Karpas-422 (cell line): ENCODE results near the gene TRERF1. TPM values are rescaled to one million over a fixed set of nuclear protein-coding genes. Genes with fewer than 3 reads are reported as not detected.
A peak's percentile ranks its signal among the peaks of the same experiment; 100 is the strongest.

Experiments used
- DNase-seq: peaks from one replicate; pipeline ENCODE4 v3.0.0-alpha.2; 2015
- H2AFZ ChIP-seq: fragments of 200-600 bp; sonication (generic); 2 replicates; pipeline ENCODE4 v1.6.1; 2014; ENCODE audit warnings: antibody characterized with exemption, low read length, mixed read lengths
- H3K27ac ChIP-seq: fragments of 200-600 bp; sonication (generic); 2 replicates; pipeline ENCODE4 v1.5.1; 2014; ENCODE audit warnings: mild to moderate bottlenecking, low read length, moderate library complexity
- H3K27me3 ChIP-seq: fragments of 200-600 bp; sonication (generic); 2 replicates; pipeline ENCODE4 v1.6.1; 2014; ENCODE audit warnings: low read length, mixed read lengths
- H3K36me3 ChIP-seq: fragments of 200-600 bp; sonication (generic); 2 replicates; pipeline ENCODE4 v1.6.1; 2014; ENCODE audit warnings: low read length, mixed read lengths; ENCODE audit not compliant: insufficient read depth
- H3K4me1 ChIP-seq: fragments of 200-600 bp; sonication (generic); 2 replicates; pipeline ENCODE4 v1.6.1; 2014; ENCODE audit warnings: mild to moderate bottlenecking, low read length, mixed read lengths
- H3K4me2 ChIP-seq: fragments of 200-600 bp; sonication (generic); 2 replicates; pipeline ENCODE4 v1.6.1; 2014; ENCODE audit warnings: low read length, low read depth, mild to moderate bottlenecking; ENCODE audit not compliant: poor library complexity, severe bottlenecking
- H3K4me3 ChIP-seq: fragments of 200-600 bp; sonication (generic); 2 replicates; pipeline ENCODE4 v1.5.1; 2014; ENCODE audit warnings: mild to moderate bottlenecking, antibody characterized with exemption, low read length, mixed read lengths
- H3K79me2 ChIP-seq: fragments of 200-600 bp; sonication (generic); 2 replicates; pipeline ENCODE4 v1.6.1; 2014; ENCODE audit warnings: mild to moderate bottlenecking, low read length, mixed read lengths
- H3K9ac ChIP-seq: fragments of 200-600 bp; sonication (generic); 2 replicates; pipeline ENCODE4 v1.6.0; 2014; ENCODE audit warnings: low read length
- H3K9me2 ChIP-seq: fragments of 200-600 bp; sonication (generic), shearing (Covaris generic); replicated peaks from 2 replicates; pipeline ENCODE4 v1.6.0; 2014; ENCODE audit warnings: mild to moderate bottlenecking, low read length, moderate library complexity; ENCODE audit not compliant: insufficient read depth
- H3K9me3 ChIP-seq: fragments of 300-700, 200-600 bp; sonication (generic); 2 replicates; pipeline ENCODE4 v1.6.1; 2014; ENCODE audit warnings: low read length, mixed read lengths
- H4K20me1 ChIP-seq: fragments of 200-600 bp; sonication (generic); 2 replicates; pipeline ENCODE4 v1.6.1; 2014; ENCODE audit warnings: mild to moderate bottlenecking, antibody characterized with exemption, low read length, low read depth; ENCODE audit not compliant: insufficient read depth
- total RNA-seq: library from RNA; depleted of rRNA; stranded (reverse); fragments of >200 nt; shearing (Covaris generic); gene quantifications from 2 replicates; pipeline ENCODE4 v1.2.3, GENCODE V29; 2014; ENCODE audit warnings: low replicate concordance

TRERF1 gene
- total RNA-seq, 1 experiment from 2014 or later, result 32.7 TPM

DNA sequence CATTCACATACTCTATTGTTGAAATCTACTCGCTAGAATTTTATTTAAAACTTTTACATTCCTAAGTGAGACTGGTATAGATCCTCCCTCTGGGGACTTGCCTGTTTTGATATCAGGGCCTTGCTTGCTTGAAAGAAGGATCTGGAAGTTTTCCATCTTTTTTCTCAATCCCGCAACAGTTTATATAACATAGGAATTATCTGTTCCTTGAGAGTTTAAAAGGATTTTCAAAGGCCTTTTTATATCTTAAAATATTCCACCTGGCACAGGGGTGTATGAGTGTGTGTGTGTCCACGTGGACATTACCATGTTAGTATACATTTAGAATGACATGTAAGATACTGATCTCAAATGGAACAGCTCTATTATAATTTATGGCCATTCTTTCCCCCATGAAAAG, 96.3 kb downstream of the TRERF1 start:
- Histone ChIP-seq H3K4me1 (peaks cover 55% of the 10 kb centered on the region), H3K4me3 (no peak overlapping the region), H3K79me2 (peaks cover 90% of the 10 kb centered on the region), H4K20me1 (no peaks in the 10 kb centered on the region), H3K4me2 (peak overlapping the region; percentile 35), H3K27ac (peak overlapping the region; percentile 54; the same call in 1 of the 2 replicates), H3K9me2 (no peaks in the 10 kb centered on the region), H3K9ac (no peak overlapping the region), H3K9me3 (no peaks in the 10 kb centered on the region), H3K27me3 (no peaks in the 10 kb centered on the region), H2AFZ (no peak overlapping the region), H3K36me3 (peaks cover 12% of the 10 kb centered on the region)
- DNase-seq, result no peak

GRCh38 chr6:42354702-42355101, 97.0 kb downstream of the TRERF1 start:
- Histone ChIP-seq H3K9me2 (no peaks in the 10 kb centered on the region), H3K9me3 (no peaks in the 10 kb centered on the region), H3K4me2 (peak overlapping the region; percentile 35), H3K79me2 (peaks cover 90% of the 10 kb centered on the region), H3K36me3 (peaks cover 12% of the 10 kb centered on the region), H3K27me3 (no peaks in the 10 kb centered on the region), H4K20me1 (no peaks in the 10 kb centered on the region), H2AFZ (no peak overlapping the region), H3K4me3 (no peak overlapping the region), H3K4me1 (peaks cover 48% of the 10 kb centered on the region), H3K9ac (no peak overlapping the region), H3K27ac (peak overlapping the region; percentile 54)
- no peak for DNase-seq

GRCh38 chr6:42352856-42353564, 98.7 kb downstream of the TRERF1 start:
- Histone ChIP-seq H3K4me3 (no peak overlapping the region), H3K4me2 (no peak overlapping the region), H2AFZ (no peak overlapping the region), H3K9ac (no peak overlapping the region), H3K9me3 (no peaks in the 10 kb centered on the region), H3K4me1 (peaks cover 36% of the 10 kb centered on the region), H3K27ac (no peak overlapping the region), H3K36me3 (peaks cover 10% of the 10 kb centered on the region), H4K20me1 (no peaks in the 10 kb centered on the region), H3K27me3 (no peaks in the 10 kb centered on the region), H3K79me2 (peaks cover 86% of the 10 kb centered on the region), H3K9me2 (no peaks in the 10 kb centered on the region)
- DNase-seq, result no peak

- Histone ChIP-seq H3K27me3 (no peaks in the 10 kb centered on the region), H3K4me2 (no peak overlapping the region), H2AFZ (no peak overlapping the region), H3K9ac (no peak overlapping the region), H3K9me2 (no peaks in the 10 kb centered on the region), H3K4me3 (no peak overlapping the region), H3K9me3 (no peaks in the 10 kb centered on the region), H3K27ac (no peak overlapping the region), H3K36me3 (peaks cover 3% of the 10 kb centered on the region; the same call in 1 of the 2 replicates), H3K79me2 (peaks cover 94% of the 10 kb centered on the region), H4K20me1 (no peaks in the 10 kb centered on the region), H3K4me1 (peaks cover 32% of the 10 kb centered on the region)
- no peak for DNase-seq
Observed at GRCh38 chr6:42350911-42351310, 100.8 kb downstream of the TRERF1 start.

- H3K4me1 ChIP-seq, result peaks cover 22% of the 10 kb centered on the region
- no peaks in the 10 kb centered on the region for H4K20me1 ChIP-seq
- H3K36me3 ChIP-seq, result peaks cover 5% of the 10 kb centered on the region; the same call in 1 of the 2 replicates
- no peak overlapping the region for H3K27ac ChIP-seq
- H2AFZ ChIP-seq, result no peak overlapping the region
- no peaks in the 10 kb centered on the region for H3K9me3 ChIP-seq
- no peaks in the 10 kb centered on the region for H3K27me3 ChIP-seq
- H3K79me2 ChIP-seq, result peaks cover 94% of the 10 kb centered on the region
- no peak overlapping the region for H3K9ac ChIP-seq
- H3K4me2 ChIP-seq, result no peak overlapping the region
- DNase-seq, result no peak
- H3K4me3 ChIP-seq, result no peak overlapping the region
- no peaks in the 10 kb centered on the region for H3K9me2 ChIP-seq
Observed at GRCh38 chr6:42349753-42350511, 101.8 kb downstream of the TRERF1 start.

DNA sequence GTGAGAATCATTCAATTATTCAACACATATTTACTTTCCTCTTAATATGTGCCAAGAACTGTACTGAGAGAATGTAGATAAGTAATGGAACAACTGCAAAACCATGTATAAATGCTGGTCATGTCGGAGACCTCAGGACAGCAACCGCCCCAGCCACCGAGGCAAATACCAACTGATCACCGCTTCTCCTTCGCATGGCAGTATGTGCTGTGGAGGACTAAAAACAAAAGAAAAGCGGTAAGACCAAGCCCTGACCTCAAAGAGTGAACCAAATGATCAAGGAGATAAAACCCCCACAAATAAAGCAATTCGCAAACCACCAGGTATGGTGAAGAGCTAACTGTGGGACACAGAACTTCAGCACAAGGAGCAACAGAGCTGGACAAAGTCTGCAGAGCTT, 104.3 kb downstream of the TRERF1 start:
- H3K9ac ChIP-seq, result no peak overlapping the region
- DNase-seq, result no peak
- H2AFZ ChIP-seq, result no peak overlapping the region

GRCh38 chr6:42345696-42346416, 105.9 kb downstream of the TRERF1 start:
- Histone ChIP-seq H3K9me3 (no peaks in the 10 kb centered on the region), H4K20me1 (no peaks in the 10 kb centered on the region), H3K27me3 (no peaks in the 10 kb centered on the region), H3K27ac (no peak overlapping the region), H3K4me1 (no peaks in the 10 kb centered on the region), H3K4me2 (no peak overlapping the region), H3K9ac (no peak overlapping the region), H3K9me2 (no peaks in the 10 kb centered on the region), H3K79me2 (peaks cover 96% of the 10 kb centered on the region), H2AFZ (no peak overlapping the region), H3K4me3 (no peak overlapping the region), H3K36me3 (peaks cover 5% of the 10 kb centered on the region)
- DNase-seq, result no peak

More for the DNA sequence above, 104.3 kb downstream of the TRERF1 start:
- Histone ChIP-seq H3K4me3 (no peak overlapping the region), H3K27me3 (no peaks in the 10 kb centered on the region), H4K20me1 (no peaks in the 10 kb centered on the region), H3K27ac (no peak overlapping the region), H3K4me2 (no peak overlapping the region), H3K4me1 (peaks cover 4% of the 10 kb centered on the region; the same call in 1 of the 2 replicates), H3K79me2 (peaks cover 95% of the 10 kb centered on the region), H3K9me2 (no peaks in the 10 kb centered on the region), H3K36me3 (peaks cover 5% of the 10 kb centered on the region), H3K9me3 (no peaks in the 10 kb centered on the region)

DNA sequence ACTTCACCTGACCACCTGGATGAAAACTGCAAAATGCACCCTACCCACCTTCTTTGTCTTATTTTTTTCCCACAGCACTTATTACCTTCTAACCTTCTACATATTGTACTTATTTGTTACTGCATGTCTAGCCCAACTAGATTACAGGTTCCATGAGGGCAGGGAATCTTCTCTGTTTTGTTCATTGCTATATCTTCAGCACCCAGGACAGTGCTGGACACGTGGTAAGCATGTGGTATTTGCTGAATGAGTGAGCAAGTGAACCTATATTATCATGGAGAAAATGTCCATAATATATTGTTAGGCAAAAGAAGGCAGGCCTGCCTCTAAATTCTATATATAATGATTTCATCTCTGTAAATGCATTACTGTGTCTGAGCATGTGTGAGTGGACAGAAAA, 107.0 kb downstream of the TRERF1 start:
- Histone ChIP-seq H3K27ac (no peak overlapping the region), H3K4me2 (no peak overlapping the region), H3K9me2 (no peaks in the 10 kb centered on the region), H4K20me1 (no peaks in the 10 kb centered on the region), H3K27me3 (no peaks in the 10 kb centered on the region), H3K36me3 (peaks cover 5% of the 10 kb centered on the region), H3K4me3 (no peak overlapping the region), H3K4me1 (no peaks in the 10 kb centered on the region), H3K9ac (no peak overlapping the region), H3K9me3 (no peaks in the 10 kb centered on the region), H3K79me2 (peaks cover 96% of the 10 kb centered on the region), H2AFZ (no peak overlapping the region)
- DNase-seq, result no peak
